HepG2 (cell line): ENCODE data around the gene TSC22D2. TPM values are rescaled to one million over a fixed set of nuclear protein-coding genes. Genes with fewer than 3 reads are reported as not detected.

Experiments used
- ATAC-seq: fragments of 200-7000 bp; cut with Tn5 transposase; 3 replicates; pipeline ENCODE4 v1.9.1; 2020; ENCODE audit warnings: mild to moderate bottlenecking, moderate library complexity
- BruUV-seq: library from RNA; stranded (reverse); fragments of 400-500 nt; replicated peaks from 2 replicates; lab custom pipeline; 2021; lab: Mats Ljungman, UMichigan
- CTCF ChIA-PET: fragments of 300-600 bp; formaldehyde crosslinking; extraction: SDS; loops from one replicate; lab custom pipeline; 2021; ENCODE audit warnings: low total read pairs, inconsistent platforms, low intra/inter-chr PET ratio; lab: Yijun Ruan, JAX
- POLR2A ChIA-PET: fragments of 350-600 bp; sonication (Branson Sonifier 250); formaldehyde crosslinking; loops from one replicate; lab custom pipeline; 2020; ENCODE audit warnings: antibody characterized with exemption, inconsistent platforms; lab: Yijun Ruan, JAX
- DNase-seq: peaks from one replicate; pipeline ENCODE4 v3.0.0-alpha.2; 2015; ENCODE audit warnings: low spot score
- FAIRE-seq: peaks from 3 replicates; lab custom pipeline; 2011; peaks lifted over from hg19 to GRCh38; lab: Jason Lieb, UNC
- H2AFZ ChIP-seq: one replicate; pipeline ENCODE4 v1.6.1; 2011; ENCODE audit warnings: low read length, inconsistent platforms
- H3K27ac ChIP-seq: fragments of 300-600 bp; 3 replicates; pipeline ENCODE4 v1.8.0; 2011; ENCODE audit warnings: mixed run types, mild to moderate bottlenecking, mixed read lengths, low read length, inconsistent platforms; ENCODE audit not compliant: insufficient read depth; ENCODE audit errors: extremely low read length
- H3K27me3 ChIP-seq, 2 experiments: fragments of 200-600 bp in 1 of 2; 2 replicates in 1 of 2; 3 replicates in 1 of 2; pipeline versions ENCODE4 v1.6.0 to v1.8.0; 2011; ENCODE audit warnings: low read length in 2 of 2, mild to moderate bottlenecking in 2 of 2, moderate library complexity in 2 of 2, inconsistent platforms in 1 of 2; ENCODE audit not compliant: insufficient read depth in 2 of 2, control insufficient read depth in 1 of 2
- H3K36me3 ChIP-seq, 2 experiments: fragments of 200-600 bp in 1 of 2; replicated peaks in 1 of 2; 2 replicates in 1 of 2; 3 replicates in 1 of 2; pipeline versions ENCODE4 v1.5.1 to v1.8.0; 2011; ENCODE audit warnings: low read length in 2 of 2, inconsistent platforms in 1 of 2; ENCODE audit not compliant: insufficient read depth in 2 of 2, control insufficient read depth in 1 of 2
- H3K4me1 ChIP-seq: 2 replicates; pipeline ENCODE4 v1.5.1; 2012; ENCODE audit warnings: low read length, inconsistent platforms; ENCODE audit not compliant: insufficient read depth
- H3K4me2 ChIP-seq: 2 replicates; pipeline ENCODE4 v1.6.0; 2011; ENCODE audit warnings: low read depth, low read length, inconsistent platforms
- H3K4me3 ChIP-seq, 3 experiments: fragments of 200-600 bp in 1 of 3; sonication (generic), shearing (Covaris generic) in 1 of 3; replicated peaks in 1 of 3; 2 replicates each; pipeline ENCODE4 v1.5.1; 2011 to 2016; ENCODE audit warnings: low read length in 3 of 3, inconsistent platforms in 2 of 3, low read depth in 2 of 3, mild to moderate bottlenecking in 2 of 3, control low read depth in 1 of 3, mixed read lengths in 1 of 3; ENCODE audit not compliant: insufficient read depth in 1 of 3
- H3K79me2 ChIP-seq: one replicate; pipeline ENCODE4 v1.6.1; 2011; ENCODE audit warnings: low read length, inconsistent platforms; ENCODE audit not compliant: insufficient read depth
- H3K9ac ChIP-seq: 2 replicates; pipeline ENCODE4 v1.6.0; 2011; ENCODE audit warnings: mild to moderate bottlenecking, low read depth, low read length, inconsistent platforms; ENCODE audit not compliant: insufficient read depth
- H3K9me3 ChIP-seq: 2 replicates; pipeline ENCODE4 v1.5.1; 2012; ENCODE audit warnings: mild to moderate bottlenecking, low read length
- H4K20me1 ChIP-seq: 2 replicates; pipeline ENCODE4 v1.6.0; 2011; ENCODE audit warnings: inconsistent platforms, mild to moderate bottlenecking, low read length, moderate library complexity; ENCODE audit not compliant: insufficient read depth
- ASH2L ChIP-seq: fragments of 300-600, 200-600 bp; sonication (generic); IDR thresholded peaks from 2 replicates; pipeline ENCODE4 v1.7.0; 2017; ENCODE audit warnings: low read depth, mild to moderate bottlenecking, moderate library complexity, mixed read lengths, low read length; ENCODE audit not compliant: insufficient read length
- CAMTA2 ChIP-seq: sonication (generic); formaldehyde crosslinking; IDR thresholded peaks from 2 replicates; pipeline ENCODE4 v1.4.0; 2020; ENCODE audit warnings: mild to moderate bottlenecking, missing genetic modification reagents, borderline replicate concordance
- CEBPG ChIP-seq: IDR thresholded peaks from 2 replicates; pipeline ENCODE4 v1.6.1; 2016
- FOXA3 ChIP-seq: IDR thresholded peaks from 2 replicates; pipeline ENCODE4 v1.6.1; 2016; ENCODE audit warnings: missing genetic modification reagents, missing compliant biosample characterization
- FOXK1 ChIP-seq: sonication (generic); formaldehyde crosslinking; IDR thresholded peaks from 2 replicates; pipeline ENCODE4 v1.4.0; 2020; ENCODE audit warnings: low read depth, missing genetic modification reagents, borderline replicate concordance
- FOXK2 ChIP-seq: fragments of 450-650 bp; IDR thresholded peaks from 2 replicates; pipeline ENCODE4 v1.6.1; 2016
- FOXO4 ChIP-seq: sonication (generic); formaldehyde crosslinking; conservative IDR thresholded peaks from 2 replicates; pipeline ENCODE4 v1.8.1; 2023; ENCODE audit warnings: missing genetic modification reagents
- HDAC6 ChIP-seq: fragments of 200-600 bp; sonication (generic); IDR thresholded peaks from 2 replicates; pipeline ENCODE4 v1.7.0; 2017; ENCODE audit warnings: mild to moderate bottlenecking, antibody characterized with exemption, low read length, low read depth
- HNRNPH1 ChIP-seq: fragments of 200-400 bp; formaldehyde crosslinking; optimal IDR thresholded peaks from 2 replicates; pipeline ENCODE3; 2017; ENCODE audit warnings: mild to moderate bottlenecking, low read depth, low read length
- MATR3 ChIP-seq: sonication (generic); formaldehyde crosslinking; IDR thresholded peaks from 2 replicates; pipeline ENCODE4 v1.4.0; 2020; ENCODE audit warnings: missing genetic modification reagents
- MEF2D ChIP-seq: sonication (generic); formaldehyde crosslinking; IDR thresholded peaks from 2 replicates; pipeline ENCODE4 v1.5.1; 2020; ENCODE audit warnings: mild to moderate bottlenecking, missing genetic modification reagents
- NR2C2 ChIP-seq: sonication (generic); formaldehyde crosslinking; IDR thresholded peaks from 2 replicates; pipeline ENCODE4 v1.4.0; 2020; ENCODE audit warnings: missing genetic modification reagents, mild to moderate bottlenecking, moderate library complexity, borderline replicate concordance
- SMAD3 ChIP-seq: sonication (generic); formaldehyde crosslinking; IDR thresholded peaks from 2 replicates; pipeline ENCODE4 v1.4.0; 2020; ENCODE audit warnings: missing genetic modification reagents
- SMC3 ChIP-seq: IDR thresholded peaks from 2 replicates; pipeline ENCODE4 v1.6.1; 2011; ENCODE audit warnings: low read length, improper control_type of control experiment
- ZNF691 ChIP-seq: sonication (generic); formaldehyde crosslinking; IDR thresholded peaks from 2 replicates; pipeline ENCODE4 v1.4.0; 2020; ENCODE audit warnings: missing genetic modification reagents, low read depth, mild to moderate bottlenecking, borderline replicate concordance
- in situ Hi-C: cut with HindIII; loops from 2 replicates; pipeline ENCODE4 v1.10.0; 2017; ENCODE audit warnings: low pct_unique_long_range_greater_than_20kb; ENCODE audit not compliant: extremely low pct_ligation_motif_present
- intact Hi-C: fragments of 100-400 bp; cut with micrococcal nuclease; formaldehyde crosslinking; loops from one replicate; pipeline ENCODE4 v1.10.0; 2022; ENCODE audit not compliant: unreplicated experiment
- polyA plus RNA-seq, 8 experiments: library from polyadenylated mRNA; depleted of rRNA in 3 of 8; stranded (reverse) in 7 of 8; unstranded in 1 of 8; fragments of >200 nt; fragmentation: Illumina TruSeq in 4 of 8; extraction: Trizol in 4 of 8; gene quantifications; 2 replicates each; pipeline versions ENCODE4 v1.2.1 to v1.2.3, GENCODE V29; 2011 to 2016; ENCODE audit warnings: low read depth in 4 of 8, missing spikeins in 1 of 8, mixed read lengths in 1 of 8; ENCODE audit not compliant: insufficient read depth in 1 of 8
- total RNA-seq, 5 experiments: library from RNA; depleted of rRNA; stranded (reverse); fragments of >200 nt; fragmentation: Illumina TruSeq; extraction: Trizol; gene quantifications; 2 replicates each; pipeline ENCODE4 v1.2.3, GENCODE V29; 2016; ENCODE audit warnings: low read depth in 1 of 5

TSC22D2 gene
- total and polyA plus RNA-seq, 2 of the 13 experiments (the other 11 are each of a cell fraction or from before 2014, with no cell fraction given), result 4.6 to 8.2 TPM

- POLR2A ChIA-PET, result no interaction called here
- ATAC-seq, result no peak
- no peak overlapping the region for H2AFZ ChIP-seq
- no peak for TF ChIP-seq HNRNPH1
- TF ChIP-seq MATR3 (CRISPR knock-in tag), result no peak
- TF ChIP-seq CEBPG, result no peak
- no peak for TF ChIP-seq FOXK2
- TF ChIP-seq ASH2L, result no peak
- TF ChIP-seq FOXK1 (CRISPR knock-in tag), result no peak
- TF ChIP-seq MEF2D, result no peak
- TF ChIP-seq CAMTA2 (CRISPR knock-in tag), result no peak
- TF ChIP-seq SMC3, result no peak
- TF ChIP-seq HDAC6, result no peak
- TF ChIP-seq FOXA3 (CRISPR knock-in tag), result no peak
- TF ChIP-seq ZNF691 (CRISPR knock-in tag), result no peak
- no peak for TF ChIP-seq FOXO4 (CRISPR knock-in tag)
- no peak for TF ChIP-seq NR2C2
- TF ChIP-seq SMAD3, result no peak
- TF ChIP-seq, all 625 proteins: peak for 0
- Histone ChIP-seq H3K27me3 (no peaks in the 10 kb centered on the region; a peak in 1 of 5 replicates), H3K4me1 (peaks cover 32% of the 10 kb centered on the region), H3K27ac (no peak overlapping the region), H3K79me2 (no peaks in the 10 kb centered on the region), H4K20me1 (no peaks in the 10 kb centered on the region), H3K36me3 (no peaks in the 10 kb centered on the region), H3K9ac (no peak overlapping the region), H3K4me3 (no peak overlapping the region), H3K4me2 (no peak overlapping the region), H3K9me3 (no peaks in the 10 kb centered on the region)
- in situ Hi-C loops (no loop called here), intact Hi-C loops (no loop called here)
- CTCF ChIA-PET, result no interaction called here
- DNase-seq (no peak), FAIRE-seq (no peak)
- BruUV-seq, result no TSS peak
Observed at GRCh38 chr3:150374975-150375374, 33.1 kb upstream of the TSC22D2 start.
